Measurements from ENCODE around the gene HOXC9. TPM values are rescaled to one million over a fixed set of nuclear protein-coding genes. Genes with fewer than 3 reads are reported as not detected.

Gene HOXC9
- total RNA-seq, 1 donor from 2014 or later, result not detected

- DNase-seq (ENCODE audit: low read depth, low spot score), result no peak
These were observed 51.3 kb downstream of the HOXC9 start for GRCh38 chr12:54051026-54051842.

GRCh38 chr12:54051874-54052437 is 52.0 kb downstream of the HOXC9 start:
- no peak for DNase-seq (ENCODE audit: low read depth, low spot score)

- DNase-seq (ENCODE audit: low read depth, low spot score), result no peak
These were observed 52.6 kb downstream of the HOXC9 start for GRCh38 chr12:54052438-54053002.

Other genes starting within 250 kb of the HOXC9 start
- not detected in 2 replicates for gene CISTR, start 248.2 kb upstream of the HOXC9 start, total RNA-seq
- not detected in 2 replicates for gene HOXC13, start 61.3 kb upstream of the HOXC9 start, total RNA-seq
- not detected in 2 replicates for gene HOXC12, start 45.3 kb upstream of the HOXC9 start, total RNA-seq
- gene HOXC11, start 27.0 kb upstream of the HOXC9 start, total RNA-seq, result not detected in 2 replicates
- not detected in 2 replicates for gene HOTAIR, start 25.2 kb upstream of the HOXC9 start, total RNA-seq
- gene HOXC10, start 15.0 kb upstream of the HOXC9 start, total RNA-seq, result not detected in 2 replicates
- not detected in 2 replicates for gene HOXC8, start 8.8 kb downstream of the HOXC9 start, total RNA-seq
- gene HOXC6, start 28.3 kb downstream of the HOXC9 start, total RNA-seq, result not detected in 2 replicates
- gene HOXC5, start 32.9 kb downstream of the HOXC9 start, total RNA-seq, result not detected in 2 replicates
- not detected in 2 replicates for gene HOXC4, start 53.7 kb downstream of the HOXC9 start, total RNA-seq
- 19.4 and 20.6 TPM in 2 replicates for gene SMUG1, start 188.8 kb downstream of the HOXC9 start, total RNA-seq

Measured in pulmonary artery endothelial cell (primary cell).